Measurements from ENCODE around the gene RGS9BP. TPM values are rescaled to one million over a fixed set of nuclear protein-coding genes. Genes with fewer than 3 reads are reported as not detected.

RGS9BP gene
- total and polyA plus RNA-seq, 2 experiments from 2014 or later, result 2.1 to 4.0 TPM

DNA sequence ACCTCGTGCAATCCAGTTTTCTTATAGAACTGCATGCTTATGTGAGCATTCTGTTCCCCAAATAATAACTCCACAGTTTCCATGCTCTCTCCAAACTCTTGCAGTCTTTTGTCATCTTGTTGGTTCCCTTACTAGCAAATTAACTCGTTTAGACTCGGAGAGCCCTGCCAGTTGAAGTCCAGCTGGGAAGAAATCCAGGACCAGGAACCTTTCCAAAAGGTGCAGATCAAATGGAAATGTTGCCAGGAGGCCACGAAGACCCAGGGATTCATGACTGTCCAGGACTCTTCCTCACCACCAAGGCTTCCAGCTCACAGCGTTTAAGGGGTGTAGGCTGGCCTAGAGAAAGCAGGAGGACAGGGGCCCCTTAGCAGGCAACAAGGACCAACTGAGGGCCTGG, 41.8 kb downstream of the RGS9BP start:
- no peak overlapping the region for H2AFZ ChIP-seq
- WGBS (ENCODE audit: low lambda C conversion rate, missing lambda C conversion rate), result 96% methylated on average over 5 of the region's 5 CpGs

DNA sequence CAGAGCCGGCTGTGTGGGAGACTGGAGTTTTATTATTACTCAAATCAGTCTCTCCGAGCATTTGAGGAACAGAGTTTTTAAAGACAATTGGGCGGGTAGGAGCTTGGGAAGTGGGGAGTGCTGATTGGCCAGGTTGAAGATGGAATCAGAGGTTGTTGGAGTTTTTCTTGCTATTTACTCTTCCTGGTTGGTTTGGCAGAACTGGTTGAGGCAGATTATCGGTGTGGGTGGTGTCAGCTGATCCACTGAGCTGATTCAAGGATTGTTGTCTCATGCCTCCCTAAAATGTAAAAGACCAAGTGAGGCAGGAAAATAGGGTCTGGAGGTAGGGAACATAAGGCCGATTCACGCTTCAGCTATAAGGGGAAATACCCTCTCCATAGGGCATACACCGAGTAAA, 42.6 kb downstream of the RGS9BP start:
- 80% methylated on average over 7 of the region's 7 CpGs for WGBS (ENCODE audit: low lambda C conversion rate, missing lambda C conversion rate)
- no peak overlapping the region for H3K4me2 ChIP-seq
- no peak overlapping the region for H2AFZ ChIP-seq
- H3K9me3 ChIP-seq (ENCODE audit: low read depth), result no peaks in the 10 kb centered on the region
- no peaks in the 10 kb centered on the region for H3K4me1 ChIP-seq (ENCODE audit: insufficient read depth)
- DNase-seq (ENCODE audit: low spot score), result no peak
- no peaks in the 10 kb centered on the region for H3K9me2 ChIP-seq (replicated peaks; ENCODE audit: insufficient read depth)
- H3K27ac ChIP-seq, result no peak overlapping the region
- no peaks in the 10 kb centered on the region for H3K36me3 ChIP-seq (replicated peaks; ENCODE audit: insufficient read depth, low read depth)
- H3K27me3 ChIP-seq, result no peaks in the 10 kb centered on the region
- no peak overlapping the region for H3K4me3 ChIP-seq
- TF ChIP-seq CTCF (IDR thresholded peaks at IDR 0.05; ENCODE audit: poor library complexity) (no peak), EZH2phosphoT487 (IDR thresholded peaks at IDR 0.05; ENCODE audit: low read depth, severe bottlenecking, unreplicated experiment) (no peak), EZH2 (IDR thresholded peaks at IDR 0.05; ENCODE audit: borderline replicate concordance) (no peak)
- no peaks in the 10 kb centered on the region for H3K79me2 ChIP-seq
- no peaks in the 10 kb centered on the region for H4K20me1 ChIP-seq (ENCODE audit: insufficient read depth, poor library complexity, severe bottlenecking)

More for the DNA sequence above, 41.8 kb downstream of the RGS9BP start:
- Histone ChIP-seq H3K4me1 (ENCODE audit: insufficient read depth) (no peaks in the 10 kb centered on the region), H3K36me3 (replicated peaks; ENCODE audit: insufficient read depth, low read depth) (no peaks in the 10 kb centered on the region), H3K79me2 (no peaks in the 10 kb centered on the region), H3K9me2 (replicated peaks; ENCODE audit: insufficient read depth) (no peaks in the 10 kb centered on the region), H3K4me2 (no peak overlapping the region), H4K20me1 (ENCODE audit: insufficient read depth, poor library complexity, severe bottlenecking) (no peaks in the 10 kb centered on the region), H3K27me3 (no peaks in the 10 kb centered on the region), H3K9me3 (ENCODE audit: low read depth) (no peaks in the 10 kb centered on the region), H3K27ac (no peak overlapping the region), H3K4me3 (no peak overlapping the region)
- no peak for DNase-seq (ENCODE audit: low spot score)
- TF ChIP-seq CTCF (IDR thresholded peaks at IDR 0.05; ENCODE audit: poor library complexity), result no peak
- no peak for TF ChIP-seq EZH2phosphoT487 (IDR thresholded peaks at IDR 0.05; ENCODE audit: low read depth, severe bottlenecking, unreplicated experiment)

DNA sequence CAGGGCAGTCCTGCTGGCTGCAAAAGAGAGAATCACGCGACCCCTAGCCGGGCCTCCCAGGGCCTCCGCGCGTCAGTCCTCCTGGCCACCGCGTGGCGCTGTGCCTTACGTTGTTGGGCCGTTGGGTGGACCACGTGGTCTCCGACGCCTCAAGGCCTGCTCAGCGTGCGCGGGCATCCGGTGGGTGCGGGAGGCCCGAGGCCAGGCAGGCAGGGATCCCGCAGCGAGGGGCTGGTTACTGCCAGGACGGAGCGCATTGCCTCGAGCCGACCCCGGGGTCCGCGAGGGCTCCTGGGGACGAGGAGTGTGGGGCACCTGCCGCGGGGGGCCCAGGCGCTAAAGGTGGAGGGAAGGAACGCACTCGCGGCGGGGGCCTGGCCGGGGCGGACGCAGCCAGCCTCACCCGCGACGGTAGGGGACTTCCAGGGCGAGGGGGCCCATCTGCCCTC, 44.0 kb downstream of the RGS9BP start, which contains the start of gene TDRD12:
Gene TDRD12 (plus strand): TSS at position 157 of the 449 bp plus-strand sequence. CDS start 306 bp downstream, outside the sequence.
- no peak for DNase-seq (ENCODE audit: low spot score)
- Histone ChIP-seq H3K27me3 (no peaks in the 10 kb centered on the region), H3K4me1 (ENCODE audit: insufficient read depth) (no peaks in the 10 kb centered on the region), H3K9me2 (replicated peaks; ENCODE audit: insufficient read depth) (no peaks in the 10 kb centered on the region), H4K20me1 (ENCODE audit: insufficient read depth, poor library complexity, severe bottlenecking) (no peaks in the 10 kb centered on the region), H3K79me2 (no peaks in the 10 kb centered on the region), H3K9me3 (ENCODE audit: low read depth) (no peaks in the 10 kb centered on the region), H3K27ac (no peak within 1 kb of the TSS), H3K4me2 (no peak within 1 kb of the TSS), H3K36me3 (replicated peaks; ENCODE audit: insufficient read depth, low read depth) (no peaks in the 10 kb centered on the region), H2AFZ (no peak within 1 kb of the TSS), H3K4me3 (no peak within 1 kb of the TSS)
- WGBS (ENCODE audit: low lambda C conversion rate, missing lambda C conversion rate), result 97% methylated on average over 26 of the region's 44 CpGs
- TF ChIP-seq EZH2 (IDR thresholded peaks at IDR 0.05; ENCODE audit: borderline replicate concordance), result no peak
- TF ChIP-seq EZH2phosphoT487 (IDR thresholded peaks at IDR 0.05; ENCODE audit: low read depth, severe bottlenecking, unreplicated experiment), result no peak
- TF ChIP-seq CTCF (IDR thresholded peaks at IDR 0.05; ENCODE audit: poor library complexity), result no peak
